Subcutaneous abdominal adipose tissue (tissue), 5 donors: Measurements from ENCODE around the gene CENATAC.
"Not testable (repeated sequence)": the region's sequence is repeated elsewhere in the genome, so short reads cannot be mapped to it uniquely, and the experiment has no call there.

ENCODE experiments used
- H3K27ac ChIP-seq: one replicate; pipeline ENCODE4 v1.7.0; 2013; ENCODE audit warnings: low read depth, mild to moderate bottlenecking, inconsistent platforms, low read length, moderate library complexity
- H3K27me3 ChIP-seq, 5 donors: one replicate each; pipeline ENCODE4 v1.7.0; 2013; ENCODE audit warnings: low read length in 5 of 5, inconsistent platforms in 1 of 5; ENCODE audit not compliant: control insufficient read depth in 5 of 5, insufficient read depth in 4 of 5
- H3K36me3 ChIP-seq, 5 donors: one replicate each; pipeline ENCODE4 v1.7.0; 2013; ENCODE audit warnings: low read length in 5 of 5; ENCODE audit not compliant: control insufficient read depth in 5 of 5, insufficient read depth in 5 of 5
- H3K4me1 ChIP-seq, 5 donors: one replicate each; pipeline ENCODE4 v1.7.0; 2013; ENCODE audit warnings: low read length in 5 of 5, mild to moderate bottlenecking in 3 of 5, moderate library complexity in 1 of 5; ENCODE audit not compliant: control insufficient read depth in 5 of 5, insufficient read depth in 5 of 5
- H3K4me3 ChIP-seq, 5 donors: one replicate each; pipeline ENCODE4 v1.7.0; 2013; ENCODE audit warnings: low read length in 5 of 5, low read depth in 1 of 5
- H3K9ac ChIP-seq, 5 donors: one replicate each; pipeline ENCODE4 v1.7.0; 2013; ENCODE audit warnings: low read length in 5 of 5, mild to moderate bottlenecking in 4 of 5, moderate library complexity in 3 of 5
- H3K9me3 ChIP-seq, 5 donors: one replicate each; pipeline ENCODE4 v1.7.0; 2013; ENCODE audit warnings: low read length in 5 of 5; ENCODE audit not compliant: control insufficient read depth in 5 of 5
- donor health status: healthy.
- donor health status: healthy.
- donor health status: healthy.
- donor health status: healthy.
- donor health status: healthy.

Gene CENATAC

DNA sequence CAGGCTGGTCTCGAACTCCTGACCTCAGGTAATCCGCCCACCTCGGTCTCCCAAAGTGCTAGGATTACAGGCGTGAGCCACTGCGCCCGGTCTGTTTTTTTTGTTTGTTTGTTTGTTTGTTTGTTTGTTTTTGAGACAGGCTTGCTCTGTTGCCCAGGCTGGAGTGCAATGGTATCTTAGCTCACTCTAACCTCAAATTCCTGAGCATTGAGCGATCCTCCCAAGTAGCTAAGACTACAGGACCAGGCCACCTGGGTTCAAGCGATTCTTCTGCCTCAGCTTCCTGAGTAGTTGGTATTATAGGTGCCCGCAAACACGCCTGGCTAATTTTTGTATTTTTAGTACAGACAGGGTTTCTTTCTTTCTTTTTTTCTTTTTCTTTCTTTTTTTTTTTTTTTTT is 35.5 kb downstream of the CENATAC start:
- H3K9me3 ChIP-seq, H3K36me3 ChIP-seq, H3K27me3 ChIP-seq, H3K4me3 ChIP-seq, H3K27ac ChIP-seq, H3K9ac ChIP-seq: not testable (repeated sequence)
- peaks cover 0 to 26% (median 20%) of the 10 kb centered on the region in 5 donors for H3K4me1 ChIP-seq

DNA sequence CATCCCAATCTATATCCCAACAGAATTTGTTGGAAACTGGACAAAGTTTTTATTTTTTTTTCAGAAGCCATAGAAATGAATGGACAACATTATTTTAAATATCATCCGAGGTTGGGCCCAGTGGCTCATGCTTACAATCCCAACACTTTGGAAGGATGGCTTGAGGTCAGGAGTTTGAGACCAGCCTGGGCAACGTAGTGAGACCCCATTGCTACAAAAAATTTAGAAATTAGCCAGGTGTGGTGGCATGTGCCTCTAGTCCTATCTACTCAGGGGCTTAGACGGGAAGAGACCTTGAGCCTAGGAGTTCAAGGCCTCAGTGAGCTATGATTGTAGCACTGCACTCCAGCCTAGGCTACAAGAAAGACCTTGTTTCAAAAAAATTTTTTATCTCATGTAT is 36.9 kb downstream of the CENATAC start:
- peaks cover 0 to 2% (median 0%) of the 10 kb centered on the region in 5 donors for H3K27me3 ChIP-seq
- H3K9me3 ChIP-seq, result no peaks in the 10 kb centered on the region
- H3K9ac ChIP-seq, result no peak overlapping the region
- H3K36me3 ChIP-seq, result no peaks in the 10 kb centered on the region
- H3K27ac ChIP-seq, result no peak overlapping the region
- H3K4me3 ChIP-seq, result no peak overlapping the region
- peaks cover 0 to 12% (median 6%) of the 10 kb centered on the region in 5 donors for H3K4me1 ChIP-seq

DNA sequence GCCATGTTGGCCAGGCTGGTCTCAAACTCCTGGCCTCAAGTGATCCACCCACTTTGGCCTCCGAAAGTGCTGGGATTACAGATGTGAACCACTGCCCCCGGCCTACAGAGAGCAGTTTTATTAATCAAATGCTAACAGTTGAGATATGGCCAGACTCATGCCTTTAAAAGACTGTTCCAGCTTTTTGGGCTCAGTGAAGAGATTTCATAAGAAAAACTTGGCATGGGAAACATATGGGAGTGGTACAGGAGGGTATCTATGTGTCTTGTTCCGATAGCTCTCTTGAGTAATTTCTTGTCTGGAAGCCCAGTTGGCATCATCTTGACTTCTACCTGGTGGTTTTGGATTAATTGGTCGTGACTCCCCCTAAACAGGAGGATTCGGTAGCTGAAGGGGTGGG is 40.9 kb downstream of the CENATAC start:
- no peaks in the 10 kb centered on the region for H3K9me3 ChIP-seq
- H3K27ac ChIP-seq, result no peak overlapping the region
- H3K4me1 ChIP-seq, result no peaks in the 10 kb centered on the region
- H3K27me3 ChIP-seq, result peaks cover 0 to 2% (median 0%) of the 10 kb centered on the region in 5 donors
- H3K9ac ChIP-seq, result no peak overlapping the region
- H3K36me3 ChIP-seq, result no peaks in the 10 kb centered on the region
- H3K4me3 ChIP-seq, result no peak overlapping the region

DNA sequence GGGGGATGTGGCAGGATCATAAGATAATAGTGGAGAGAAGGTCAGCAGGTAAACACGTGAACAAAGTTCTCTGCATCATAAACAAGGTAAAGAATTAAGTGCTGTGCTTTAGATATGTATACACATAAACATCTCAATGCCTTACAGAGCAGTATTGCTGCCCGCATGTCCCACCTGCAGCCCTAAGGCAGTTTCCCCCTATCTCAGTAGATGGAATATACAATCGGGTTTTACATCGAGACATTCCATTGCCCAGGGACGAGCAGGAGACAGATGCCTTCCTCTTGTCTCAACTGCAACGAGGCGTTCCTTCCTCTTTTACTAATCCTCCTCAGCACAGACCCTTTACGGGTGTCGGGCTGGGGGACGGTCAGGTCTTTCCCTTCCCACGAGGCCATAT is 41.5 kb downstream of the CENATAC start:
- H3K9ac ChIP-seq, H3K4me3 ChIP-seq, H3K27ac ChIP-seq, H3K4me1 ChIP-seq, H3K9me3 ChIP-seq, H3K36me3 ChIP-seq, H3K27me3 ChIP-seq: not testable (repeated sequence)

DNA sequence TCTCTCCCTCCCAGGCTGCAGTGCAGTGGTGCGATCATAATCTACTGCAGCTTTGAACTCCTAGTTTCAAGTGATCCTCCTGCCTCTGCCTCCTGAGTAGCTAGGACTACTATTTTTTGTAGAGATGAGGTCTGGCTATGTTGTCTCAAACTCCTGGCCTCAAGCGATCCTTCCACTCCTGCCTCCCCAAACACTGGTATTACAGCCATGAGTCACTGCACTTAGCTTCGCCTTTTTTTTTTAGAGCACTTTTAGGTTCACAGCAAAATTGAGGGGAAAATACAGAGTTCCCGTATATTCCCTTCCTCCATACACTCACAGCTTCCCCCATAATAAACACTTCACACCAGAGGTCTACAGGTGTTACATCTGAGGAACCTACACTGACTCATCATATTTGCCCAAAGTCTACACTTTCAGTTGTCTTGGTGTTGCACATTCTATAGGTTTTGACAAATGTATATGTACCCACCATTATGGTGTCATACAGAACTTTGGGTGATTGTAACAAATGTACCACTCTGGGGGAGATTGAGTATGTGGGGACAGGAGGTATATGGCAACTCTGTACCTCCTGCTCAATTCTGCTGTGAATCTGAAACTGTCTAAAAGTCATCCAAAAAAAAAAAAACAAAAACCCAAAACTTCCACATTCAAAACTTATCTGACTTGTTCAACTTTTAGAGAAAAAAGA is 44.0 kb downstream of the CENATAC start:
- Histone ChIP-seq H3K9me3 (no peaks in the 10 kb centered on the region), H3K27me3 (peaks cover 0 to 2% (median 0%) of the 10 kb centered on the region in 5 donors), H3K36me3 (peaks cover 0 to 27% (median 23%) of the 10 kb centered on the region in 5 donors), H3K4me1 (no peaks in the 10 kb centered on the region), H3K4me3 (no peak overlapping the region), H3K27ac (no peak overlapping the region), H3K9ac (no peak overlapping the region)

DNA sequence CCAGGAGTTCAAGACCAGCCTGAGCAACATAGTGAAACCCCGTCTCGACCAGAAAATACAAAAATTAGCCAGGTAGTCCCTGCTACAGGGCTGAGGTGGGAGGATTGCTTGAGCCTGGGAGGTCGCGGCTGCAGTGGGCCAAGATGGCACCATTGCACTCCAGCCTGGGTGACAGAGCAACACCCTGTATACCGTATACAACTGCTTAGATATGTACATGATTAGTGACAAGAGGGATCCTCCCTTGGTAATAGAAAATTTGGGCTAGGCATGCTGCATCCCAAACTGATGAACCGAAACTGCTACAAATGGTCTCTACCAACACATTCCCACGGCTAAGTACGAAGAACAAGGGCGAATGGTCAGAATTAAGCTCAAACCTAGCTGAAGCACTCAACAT is 45.0 kb downstream of the CENATAC start:
- Histone ChIP-seq H3K27me3 (peaks cover 0 to 2% (median 0%) of the 10 kb centered on the region in 5 donors), H3K9ac (no peak overlapping the region), H3K36me3 (peaks cover 0 to 37% (median 31%) of the 10 kb centered on the region in 5 donors), H3K9me3 (no peaks in the 10 kb centered on the region), H3K4me1 (no peaks in the 10 kb centered on the region), H3K27ac (no peak overlapping the region), H3K4me3 (no peak overlapping the region)

DNA sequence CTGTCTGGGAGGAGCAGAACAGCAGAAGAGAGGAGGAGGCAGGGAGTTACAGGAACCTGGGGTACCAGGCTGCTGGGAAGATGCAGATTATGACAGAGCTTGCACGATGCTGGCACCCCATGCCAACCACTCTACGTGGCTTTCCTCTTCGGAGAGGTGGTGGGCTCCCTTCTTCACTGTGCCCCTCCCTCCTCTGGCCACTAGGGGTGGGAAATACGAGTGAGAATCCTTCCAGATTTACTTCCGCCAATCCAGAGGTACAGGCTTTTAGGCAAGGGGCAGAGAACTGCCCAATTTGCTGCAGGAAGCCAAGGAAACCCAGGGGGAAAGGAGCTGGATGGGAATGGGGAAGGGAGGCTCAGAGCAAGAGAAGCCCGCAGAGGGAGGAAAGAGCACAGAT is 46.8 kb downstream of the CENATAC start:
- H3K4me1 ChIP-seq, result no peaks in the 10 kb centered on the region
- peaks cover 0 to 55% (median 49%) of the 10 kb centered on the region in 5 donors for H3K36me3 ChIP-seq
- no peak overlapping the region for H3K4me3 ChIP-seq

DNA sequence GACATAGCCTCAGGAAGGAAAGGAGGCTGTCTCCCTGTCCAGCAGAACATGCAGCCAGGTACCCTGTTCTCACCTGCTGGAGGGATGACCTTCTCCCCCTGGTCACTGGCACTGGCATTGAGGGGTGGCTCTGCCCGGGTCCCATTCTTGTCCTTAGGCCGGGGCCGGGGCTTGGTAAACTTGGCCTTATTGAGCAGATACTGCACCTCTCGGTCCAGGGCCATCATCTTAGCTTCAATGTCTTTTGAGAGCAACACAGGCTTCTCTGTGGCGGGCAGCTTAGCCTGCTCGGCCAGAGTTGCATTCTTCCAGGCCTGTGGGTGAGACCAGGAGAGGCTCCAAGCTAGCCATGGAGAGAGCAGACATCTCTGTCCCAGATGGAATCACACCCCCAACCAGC is 48.6 kb downstream of the CENATAC start:
- peaks cover 0 to 68% (median 59%) of the 10 kb centered on the region in 5 donors for H3K36me3 ChIP-seq
- H3K9me3 ChIP-seq, result no peaks in the 10 kb centered on the region
- no peaks in the 10 kb centered on the region for H3K27me3 ChIP-seq
- H3K9ac ChIP-seq, result no peak overlapping the region
- H3K27ac ChIP-seq, result no peak overlapping the region
- no peaks in the 10 kb centered on the region for H3K4me1 ChIP-seq
- no peak overlapping the region for H3K4me3 ChIP-seq

More for the DNA sequence above, 46.8 kb downstream of the CENATAC start:
- H3K27ac ChIP-seq, result no peak overlapping the region
- no peaks in the 10 kb centered on the region for H3K27me3 ChIP-seq
- no peak overlapping the region for H3K9ac ChIP-seq
- no peaks in the 10 kb centered on the region for H3K9me3 ChIP-seq

DNA sequence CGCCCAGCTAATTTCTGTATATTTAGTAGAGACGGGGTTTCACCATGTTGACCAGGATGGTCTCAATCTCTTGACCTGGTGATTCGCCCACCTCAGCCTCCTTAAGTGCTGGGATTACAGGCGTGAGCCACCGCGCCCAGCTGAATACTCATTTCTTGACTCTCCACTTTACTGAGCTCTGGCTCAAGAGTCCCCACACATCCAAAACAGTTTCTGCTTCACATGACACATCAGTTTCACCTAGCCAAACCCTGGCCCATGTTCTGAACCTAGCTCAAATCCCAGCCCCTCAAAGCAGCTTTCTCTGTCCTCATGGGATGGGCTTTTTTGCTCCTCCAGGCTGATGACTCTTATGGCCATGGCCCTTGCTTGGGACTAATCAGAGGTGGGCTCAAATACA is 49.3 kb downstream of the CENATAC start:
- Histone ChIP-seq H3K9ac (no peak overlapping the region), H3K9me3 (no peaks in the 10 kb centered on the region), H3K4me1 (no peaks in the 10 kb centered on the region), H3K36me3 (peaks cover 0 to 75% (median 66%) of the 10 kb centered on the region in 5 donors), H3K4me3 (no peak overlapping the region), H3K27ac (no peak overlapping the region), H3K27me3 (no peaks in the 10 kb centered on the region)

DNA sequence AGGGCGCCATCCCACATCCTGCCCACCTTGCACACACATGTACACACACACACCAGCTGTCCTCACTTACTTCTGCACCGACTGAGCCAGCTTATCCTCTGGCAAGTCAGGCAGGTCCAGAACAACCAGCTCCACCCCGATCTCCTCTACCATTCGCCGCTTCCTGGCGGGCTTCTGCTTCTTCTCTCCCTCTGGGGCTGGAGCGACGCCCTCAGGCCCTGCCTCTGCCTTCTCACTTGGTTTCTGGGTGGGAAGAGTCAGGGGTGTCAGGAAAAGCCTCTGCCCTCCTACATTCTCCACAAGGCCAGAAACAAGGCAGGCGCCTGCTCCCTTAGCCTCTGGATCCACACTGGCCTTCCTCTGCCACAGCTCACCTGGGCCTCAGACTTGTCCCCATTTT is 50.7 kb downstream of the CENATAC start:
- H3K27me3 ChIP-seq, result no peaks in the 10 kb centered on the region
- peaks cover 0 to 89% (median 80%) of the 10 kb centered on the region in 5 donors for H3K36me3 ChIP-seq
- no peak overlapping the region for H3K9ac ChIP-seq
- H3K9me3 ChIP-seq, result no peaks in the 10 kb centered on the region
- no peak overlapping the region for H3K4me3 ChIP-seq
- H3K27ac ChIP-seq, result no peak overlapping the region
- H3K4me1 ChIP-seq, result no peaks in the 10 kb centered on the region
